ENCODE data around the gene PM20D2.

Gene PM20D2

DNA sequence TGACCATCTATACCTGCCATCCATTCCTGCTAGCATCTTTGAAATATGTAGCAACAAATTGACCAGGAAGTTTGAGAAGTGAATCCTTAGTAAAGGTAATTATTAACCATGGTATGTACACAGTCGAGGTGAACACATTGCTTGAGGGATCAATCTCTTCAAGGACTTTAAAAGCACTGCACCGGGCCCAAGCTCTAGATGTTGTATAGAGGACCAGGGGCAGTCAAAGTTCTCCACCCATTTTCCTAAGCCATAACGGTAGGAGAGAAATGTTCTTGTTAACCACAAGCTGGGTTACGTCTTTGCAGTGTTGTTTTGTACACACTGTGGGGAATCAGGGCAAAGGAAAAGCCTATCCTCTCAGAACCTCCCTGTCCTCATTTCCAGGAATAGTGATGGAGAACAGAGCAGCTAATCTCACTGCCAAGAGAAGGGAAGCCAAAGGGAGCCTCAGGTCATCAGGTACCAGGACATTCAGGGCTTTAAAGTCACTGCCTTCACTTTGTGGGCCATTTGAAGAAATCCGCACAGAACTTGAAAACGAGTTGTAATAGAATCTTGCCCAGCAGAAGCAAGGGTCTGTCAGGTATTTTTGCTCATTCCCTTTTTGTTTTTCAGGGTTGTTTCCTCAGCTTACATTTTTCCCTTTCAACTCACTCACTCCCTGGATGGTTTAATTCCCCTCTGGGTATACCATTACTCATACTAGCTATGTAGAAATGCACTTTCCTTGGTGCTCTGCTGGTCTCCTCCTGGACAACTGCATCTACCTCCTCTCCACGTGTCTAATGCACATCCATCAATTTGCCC lies 5.3 kb upstream of the PM20D2 start:
- in situ Hi-C loops (cut with HindIII; ENCODE audit: low pct_ligation_motif_present, low pct_unique_long_range_greater_than_20kb, low sequenced_read_pairs), result no loop called here
- peak; percentile 23 for DNase-seq

- in situ Hi-C loops (cut with HindIII; ENCODE audit: low pct_ligation_motif_present, low pct_unique_long_range_greater_than_20kb, low sequenced_read_pairs), result no loop called here
- no peak for DNase-seq
These were observed 1.4 kb upstream of the PM20D2 start for GRCh38 chr6:89144354-89144906.

DNA sequence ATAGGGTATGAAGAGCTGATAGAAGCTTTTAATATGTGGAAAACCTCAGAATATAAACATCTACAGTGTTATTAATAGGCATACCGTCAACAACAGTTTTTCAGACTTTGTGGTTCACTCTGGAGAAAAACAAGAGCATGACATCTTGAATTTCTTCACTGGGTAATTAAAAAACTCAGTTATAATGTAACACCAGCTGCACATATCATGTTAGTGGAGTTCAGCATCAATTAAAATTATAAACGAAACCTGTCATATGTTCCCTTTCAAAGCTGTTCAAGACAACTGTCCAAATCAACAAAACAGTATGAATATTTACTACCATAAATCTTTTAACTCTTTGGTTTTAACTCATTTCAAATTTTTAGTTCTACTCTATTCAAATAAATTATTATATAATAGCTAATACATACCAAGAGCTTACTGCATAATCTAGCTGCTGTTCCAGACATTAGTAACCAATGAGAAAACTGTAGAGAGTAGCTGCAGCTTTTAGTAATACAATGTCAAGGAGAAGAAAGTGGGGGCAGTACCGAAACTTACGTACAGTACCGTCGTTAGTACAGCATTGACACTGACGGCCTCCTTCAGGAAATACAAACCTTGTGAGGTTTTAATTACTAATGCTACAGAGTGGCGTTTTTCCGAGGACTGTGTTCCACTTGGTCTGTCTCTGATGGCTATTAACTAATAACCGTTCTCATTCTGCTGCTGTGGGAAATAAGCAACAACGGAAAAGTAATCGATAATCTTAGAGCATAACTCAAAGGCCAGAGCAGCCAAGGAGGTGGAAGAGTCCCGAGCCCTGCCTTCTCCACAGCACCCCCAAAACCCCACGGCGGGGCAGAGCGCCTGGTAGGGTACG lies 532 bp upstream of the PM20D2 start:
- in situ Hi-C loops (cut with HindIII; ENCODE audit: low pct_ligation_motif_present, low pct_unique_long_range_greater_than_20kb, low sequenced_read_pairs), result no loop called here
- DNase-seq, result peak; percentile 38

DNA sequence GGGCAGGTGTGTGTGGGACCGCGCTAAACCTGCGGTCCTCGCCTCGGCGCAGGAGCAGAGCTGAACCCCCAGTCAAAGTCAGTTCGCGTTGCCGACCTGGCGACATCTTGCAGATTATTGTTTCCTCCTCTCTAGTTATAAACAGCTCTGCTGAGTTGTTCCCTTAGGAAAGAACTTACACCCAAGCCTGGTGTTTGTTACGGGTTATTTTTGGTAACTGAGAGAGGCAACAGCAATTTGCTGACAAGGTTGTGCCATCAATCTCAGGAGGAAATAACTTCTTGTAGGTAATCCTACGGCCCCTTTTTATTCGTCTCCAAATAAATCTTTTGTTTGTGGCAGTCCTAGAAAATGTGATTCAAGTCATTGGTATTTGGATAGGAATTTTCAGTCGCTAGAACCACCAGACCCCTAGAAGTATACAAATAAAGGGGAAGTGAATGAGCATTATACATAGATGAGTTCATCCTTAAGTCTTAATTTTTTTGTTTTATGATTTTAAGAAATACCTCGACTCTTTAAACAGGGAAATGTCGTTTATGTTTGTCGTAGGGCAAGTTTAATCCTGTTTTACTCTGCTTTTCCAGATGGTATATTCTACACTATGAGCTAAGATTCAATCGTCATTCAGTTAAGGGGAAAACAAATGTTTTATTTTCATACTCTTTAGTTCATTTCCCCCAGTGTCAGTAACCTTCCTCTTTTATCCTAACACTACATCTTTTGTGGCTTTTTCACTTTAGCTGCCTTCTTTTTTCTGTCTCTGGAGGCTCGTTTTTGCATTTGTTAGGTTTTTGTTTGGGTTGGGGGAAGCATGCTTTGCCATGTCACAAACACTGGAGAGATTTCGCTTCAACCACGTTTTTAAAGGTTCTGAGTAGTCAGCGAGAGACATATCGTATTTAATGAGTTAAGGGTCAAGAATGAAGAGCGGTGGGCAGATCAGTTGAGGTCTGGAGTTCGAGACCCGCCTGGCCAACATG lies 1.2 kb downstream of the PM20D2 start:
- DNase-seq, result peak; percentile 65
- in situ Hi-C loops (cut with HindIII; ENCODE audit: low pct_ligation_motif_present, low pct_unique_long_range_greater_than_20kb, low sequenced_read_pairs), result no loop called here

- in situ Hi-C loops (cut with HindIII; ENCODE audit: low pct_ligation_motif_present, low pct_unique_long_range_greater_than_20kb, low sequenced_read_pairs), result no loop called here
- DNase-seq, result peak; percentile 4
These were observed 2.3 kb downstream of the PM20D2 start for GRCh38 chr6:89148016-89148750.

DNA sequence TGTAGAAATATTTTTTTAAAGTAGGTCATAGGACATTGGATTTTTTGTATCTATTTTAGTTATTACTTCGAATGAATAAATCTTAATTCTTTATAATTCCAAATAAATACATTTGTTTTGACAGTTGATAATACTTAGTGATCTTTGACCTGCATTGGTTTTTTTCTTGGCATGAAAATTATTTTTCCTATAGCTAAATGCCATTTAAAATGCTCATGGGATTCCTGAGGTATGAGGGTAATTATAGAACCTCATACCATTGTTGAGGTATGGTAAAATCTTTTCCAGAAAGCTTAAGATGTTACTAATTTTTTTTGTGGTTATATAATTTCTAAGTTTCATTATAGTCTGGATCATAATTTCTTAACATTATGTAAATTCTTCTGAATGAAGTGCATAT lies 8.3 kb downstream of the PM20D2 start:
- in situ Hi-C loops (cut with HindIII; ENCODE audit: low pct_ligation_motif_present, low pct_unique_long_range_greater_than_20kb, low sequenced_read_pairs), result no loop called here
- no peak for DNase-seq

- in situ Hi-C loops (cut with HindIII; ENCODE audit: low pct_ligation_motif_present, low pct_unique_long_range_greater_than_20kb, low sequenced_read_pairs), result no loop called here
- no peak for DNase-seq
These were observed 14.7 kb downstream of the PM20D2 start for GRCh38 chr6:89160331-89161092.

GRCh38 chr6:89161326-89162046 lies 15.6 kb downstream of the PM20D2 start:
- DNase-seq, result no peak
- in situ Hi-C loops (cut with HindIII; ENCODE audit: low pct_ligation_motif_present, low pct_unique_long_range_greater_than_20kb, low sequenced_read_pairs), result no loop called here

GRCh38 chr6:89162047-89162371 lies 16.2 kb downstream of the PM20D2 start:
- in situ Hi-C loops (cut with HindIII; ENCODE audit: low pct_ligation_motif_present, low pct_unique_long_range_greater_than_20kb, low sequenced_read_pairs), result no loop called here
- no peak for DNase-seq

GRCh38 chr6:89172131-89172530 lies 26.3 kb downstream of the PM20D2 start:
- DNase-seq, result no peak
- in situ Hi-C loops (cut with HindIII; ENCODE audit: low pct_ligation_motif_present, low pct_unique_long_range_greater_than_20kb, low sequenced_read_pairs), result no loop called here

DNA sequence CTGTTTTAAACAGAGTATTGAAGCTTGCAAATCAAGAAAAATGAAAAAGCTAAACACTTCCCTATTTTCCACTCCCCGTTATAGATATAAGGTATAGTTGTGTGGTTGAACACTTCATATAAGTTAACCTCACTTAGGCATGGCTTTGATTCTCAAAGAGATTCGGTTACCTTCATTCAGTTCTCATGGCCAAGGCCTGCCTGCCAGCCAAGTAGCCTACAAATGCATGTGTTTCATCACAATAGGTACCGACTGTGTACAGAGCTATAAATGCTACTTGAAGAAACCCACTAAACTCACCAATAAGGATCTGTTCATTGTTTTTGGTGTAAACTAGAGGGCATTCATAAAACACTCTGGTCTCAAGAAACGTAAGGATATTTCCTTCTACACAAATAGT lies 27.8 kb downstream of the PM20D2 start:
- in situ Hi-C loops (cut with HindIII; ENCODE audit: low pct_ligation_motif_present, low pct_unique_long_range_greater_than_20kb, low sequenced_read_pairs), result no loop called here
- no peak for DNase-seq

- no peak for DNase-seq
- in situ Hi-C loops (cut with HindIII; ENCODE audit: low pct_ligation_motif_present, low pct_unique_long_range_greater_than_20kb, low sequenced_read_pairs), result no loop called here
These were observed 34.3 kb downstream of the PM20D2 start for GRCh38 chr6:89180112-89180511.

DNA sequence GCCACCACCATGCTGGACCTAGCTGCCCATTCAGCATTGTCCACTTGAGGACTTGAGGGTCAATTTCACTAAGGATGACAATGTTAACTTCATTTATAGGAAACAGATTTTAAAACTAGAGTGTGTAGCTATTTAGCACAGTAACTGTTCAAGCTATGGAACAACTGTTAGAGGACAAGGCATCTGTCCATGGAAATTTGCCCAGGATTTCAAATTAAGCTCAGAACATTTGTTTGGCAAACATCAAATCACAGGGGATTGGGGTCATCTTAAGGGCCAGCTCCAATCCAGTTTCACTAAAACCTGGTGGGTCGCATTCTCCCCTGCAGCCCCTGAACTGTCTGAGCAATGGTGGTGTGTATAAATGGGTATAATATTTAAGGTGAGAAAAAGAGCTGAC lies 35.1 kb downstream of the PM20D2 start:
- DNase-seq, result no peak
- in situ Hi-C loops (cut with HindIII; ENCODE audit: low pct_ligation_motif_present, low pct_unique_long_range_greater_than_20kb, low sequenced_read_pairs), result no loop called here

- DNase-seq, result no peak
- in situ Hi-C loops (cut with HindIII; ENCODE audit: low pct_ligation_motif_present, low pct_unique_long_range_greater_than_20kb, low sequenced_read_pairs), result no loop called here
These were observed 37.4 kb downstream of the PM20D2 start for GRCh38 chr6:89183294-89183693.

DNA sequence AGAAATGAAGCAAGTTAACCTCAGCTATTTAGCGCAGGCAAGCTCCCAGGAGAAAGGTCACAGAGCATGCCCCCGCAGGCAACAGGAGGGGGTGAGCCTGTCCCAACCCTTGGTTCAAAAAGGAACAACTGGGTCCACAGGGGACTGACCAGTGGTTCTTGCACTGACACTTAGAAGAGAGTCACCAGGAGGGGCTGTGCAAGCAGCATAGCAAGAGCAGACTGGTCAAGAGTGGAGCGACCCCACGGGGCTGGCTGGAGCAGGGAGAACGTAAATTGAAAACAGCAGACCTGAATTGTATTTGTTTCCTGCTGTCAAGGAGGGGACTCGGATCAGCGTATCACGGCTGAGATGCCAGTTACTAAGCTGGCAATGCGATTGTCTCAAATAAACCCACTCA lies 38.5 kb downstream of the PM20D2 start:
- in situ Hi-C loops (cut with HindIII; ENCODE audit: low pct_ligation_motif_present, low pct_unique_long_range_greater_than_20kb, low sequenced_read_pairs), result no loop called here
- DNase-seq, result no peak

DNA sequence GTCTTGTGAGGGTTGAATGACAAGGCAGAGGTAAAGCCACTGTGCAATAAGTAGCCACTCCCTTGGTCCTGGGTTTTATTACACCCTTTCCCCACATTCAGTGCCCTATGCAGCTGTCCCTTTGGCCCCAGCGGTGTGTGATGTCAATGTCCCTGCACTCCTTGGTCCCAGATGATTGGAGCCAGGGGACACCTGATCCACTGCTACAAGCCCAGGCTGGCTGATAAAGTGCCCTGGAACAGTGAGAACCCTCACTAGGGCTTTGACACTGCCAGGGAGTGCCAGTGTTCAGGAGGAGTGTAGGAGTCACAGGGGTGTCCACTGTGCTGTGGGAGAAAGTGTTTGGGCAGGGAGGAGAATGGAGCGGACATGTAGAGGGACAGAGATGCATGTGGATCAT lies 40.9 kb downstream of the PM20D2 start:
- in situ Hi-C loops (cut with HindIII; ENCODE audit: low pct_ligation_motif_present, low pct_unique_long_range_greater_than_20kb, low sequenced_read_pairs), result no loop called here
- DNase-seq, result no peak

- no peak for DNase-seq
- in situ Hi-C loops (cut with HindIII; ENCODE audit: low pct_ligation_motif_present, low pct_unique_long_range_greater_than_20kb, low sequenced_read_pairs), result no loop called here
These were observed 41.6 kb downstream of the PM20D2 start for GRCh38 chr6:89187504-89187903.

Data from ACHN (cell line).